Measurements from ENCODE around the gene TUBGCP6.
"Not testable (repeated sequence)": the region's sequence is repeated elsewhere in the genome, so short reads cannot be mapped to it uniquely, and the experiment has no call there.

TUBGCP6 gene

DNA sequence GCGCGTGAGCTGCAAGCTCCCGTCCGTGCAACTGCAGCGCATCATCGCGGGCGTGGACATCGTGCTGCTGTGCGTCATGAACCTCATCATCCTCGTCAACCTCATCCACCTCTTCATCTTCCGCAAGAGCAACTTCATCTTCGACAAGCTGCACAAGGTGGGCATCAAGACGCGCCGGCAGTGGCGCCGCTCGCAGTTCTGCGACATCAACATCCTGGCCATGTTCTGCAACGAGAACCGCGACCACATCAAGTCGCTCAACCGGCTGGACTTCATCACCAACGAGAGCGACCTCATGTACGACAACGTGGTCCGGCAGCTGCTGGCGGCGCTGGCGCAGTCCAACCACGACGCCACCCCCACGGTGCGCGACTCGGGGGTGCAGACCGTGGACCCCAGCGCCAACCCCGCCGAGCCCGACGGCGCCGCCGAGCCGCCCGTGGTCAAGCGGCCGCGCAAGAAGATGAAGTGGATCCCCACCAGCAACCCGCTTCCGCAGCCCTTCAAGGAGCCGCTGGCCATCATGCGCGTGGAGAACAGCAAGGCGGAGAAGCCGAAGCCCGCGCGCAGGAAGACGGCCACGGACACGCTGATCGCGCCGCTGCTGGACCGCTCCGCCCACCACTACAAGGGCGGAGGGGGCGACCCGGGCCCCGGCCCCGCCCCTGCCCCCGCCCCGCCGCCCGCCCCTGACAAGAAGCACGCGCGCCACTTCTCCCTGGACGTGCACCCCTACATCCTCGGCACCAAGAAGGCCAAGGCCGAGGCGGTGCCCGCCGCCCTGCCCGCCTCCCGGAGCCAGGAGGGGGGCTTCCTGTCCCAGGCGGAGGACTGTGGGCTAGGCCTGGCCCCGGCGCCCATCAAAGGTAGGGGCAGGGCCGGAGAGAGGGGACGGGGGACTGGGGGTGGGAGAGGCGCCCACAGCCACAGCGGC, 67.0 kb downstream of the TUBGCP6 start:
- no peak for DNase-seq

DNA sequence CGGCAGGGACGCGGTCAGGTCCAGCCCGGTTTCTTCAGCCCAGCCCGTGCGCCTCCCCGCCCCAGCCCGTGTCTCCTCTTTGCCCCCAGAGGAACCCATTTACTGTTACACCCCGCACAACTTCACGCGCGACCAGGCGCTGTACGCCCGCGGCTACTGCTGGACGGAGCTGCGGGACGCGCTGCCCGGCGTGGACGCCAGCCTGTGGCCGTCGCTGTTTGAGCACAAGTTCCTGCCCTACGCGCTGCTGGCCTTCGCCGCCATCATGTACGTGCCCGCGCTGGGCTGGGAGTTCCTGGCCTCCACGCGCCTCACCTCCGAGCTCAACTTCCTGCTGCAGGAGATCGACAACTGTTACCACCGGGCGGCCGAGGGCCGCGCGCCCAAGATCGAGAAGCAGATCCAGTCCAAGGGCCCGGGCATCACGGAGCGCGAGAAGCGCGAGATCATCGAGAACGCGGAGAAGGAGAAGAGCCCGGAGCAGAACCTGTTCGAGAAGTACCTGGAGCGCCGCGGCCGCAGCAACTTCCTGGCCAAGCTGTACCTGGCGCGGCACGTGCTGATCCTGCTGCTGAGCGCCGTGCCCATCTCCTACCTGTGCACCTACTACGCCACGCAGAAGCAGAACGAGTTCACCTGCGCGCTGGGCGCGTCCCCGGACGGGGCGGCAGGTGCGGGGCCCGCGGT, 67.8 kb downstream of the TUBGCP6 start:
- no peak for DNase-seq

DNA sequence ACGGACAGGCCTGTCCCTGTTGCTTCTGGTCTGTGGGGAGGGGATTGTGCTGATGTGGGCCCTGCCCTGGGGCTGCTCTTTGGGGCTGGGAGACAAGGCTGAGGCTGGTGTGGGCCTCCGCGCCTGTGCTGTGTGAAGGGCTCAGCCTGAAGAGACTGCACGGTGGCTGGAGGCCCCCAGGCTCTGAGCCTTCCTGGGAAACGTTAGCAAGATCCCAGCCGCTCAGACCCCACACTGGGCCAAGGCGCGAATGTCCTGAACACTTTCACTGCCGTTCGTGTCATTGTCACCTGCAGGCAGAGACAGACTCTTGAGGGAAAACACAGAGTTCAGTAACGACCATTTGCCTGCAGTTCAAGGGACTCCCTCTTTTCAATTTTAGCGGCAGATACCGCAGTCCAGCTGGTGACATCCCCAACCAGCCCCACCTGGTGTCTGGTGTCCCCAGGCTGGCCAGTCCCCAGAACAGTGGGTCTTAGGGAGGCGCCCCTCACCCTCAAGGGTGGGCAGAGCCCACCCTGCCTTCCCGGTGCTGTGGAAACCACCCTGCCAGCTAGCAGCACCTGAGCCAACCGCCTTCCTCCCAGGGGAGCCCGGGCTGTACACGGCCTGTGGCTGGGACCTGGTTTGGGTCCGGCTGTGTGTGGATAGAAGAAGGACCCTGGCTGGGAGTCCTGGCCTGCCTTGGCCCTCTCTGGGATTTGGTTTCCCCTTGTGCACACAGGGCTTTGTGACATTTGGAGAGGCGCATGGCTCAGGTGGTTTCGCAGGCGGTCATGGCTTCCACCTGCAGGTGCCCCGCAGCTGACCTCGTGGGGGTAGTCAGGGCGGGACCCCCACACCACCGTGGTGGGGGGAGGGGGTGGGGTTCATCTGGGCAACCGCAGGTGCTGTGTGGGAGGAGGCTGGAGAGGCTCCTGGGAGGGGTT, 68.6 kb downstream of the TUBGCP6 start:
- DNase-seq: no peak

DNA sequence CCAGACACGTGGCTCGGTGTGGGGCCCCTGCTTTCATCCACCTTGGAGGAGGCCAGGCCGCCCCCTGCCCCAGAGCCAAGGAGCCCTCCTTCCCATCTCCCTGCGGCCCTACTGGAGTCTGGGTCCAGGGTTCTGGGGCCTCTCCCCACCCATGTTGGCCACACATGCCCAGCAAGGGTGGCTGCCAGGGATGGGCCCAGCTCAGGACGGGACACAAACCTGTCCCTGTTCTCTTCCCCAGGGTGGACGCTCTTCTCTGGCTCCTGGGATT, 69.7 kb downstream of the TUBGCP6 start:
- no peak for DNase-seq

DNA sequence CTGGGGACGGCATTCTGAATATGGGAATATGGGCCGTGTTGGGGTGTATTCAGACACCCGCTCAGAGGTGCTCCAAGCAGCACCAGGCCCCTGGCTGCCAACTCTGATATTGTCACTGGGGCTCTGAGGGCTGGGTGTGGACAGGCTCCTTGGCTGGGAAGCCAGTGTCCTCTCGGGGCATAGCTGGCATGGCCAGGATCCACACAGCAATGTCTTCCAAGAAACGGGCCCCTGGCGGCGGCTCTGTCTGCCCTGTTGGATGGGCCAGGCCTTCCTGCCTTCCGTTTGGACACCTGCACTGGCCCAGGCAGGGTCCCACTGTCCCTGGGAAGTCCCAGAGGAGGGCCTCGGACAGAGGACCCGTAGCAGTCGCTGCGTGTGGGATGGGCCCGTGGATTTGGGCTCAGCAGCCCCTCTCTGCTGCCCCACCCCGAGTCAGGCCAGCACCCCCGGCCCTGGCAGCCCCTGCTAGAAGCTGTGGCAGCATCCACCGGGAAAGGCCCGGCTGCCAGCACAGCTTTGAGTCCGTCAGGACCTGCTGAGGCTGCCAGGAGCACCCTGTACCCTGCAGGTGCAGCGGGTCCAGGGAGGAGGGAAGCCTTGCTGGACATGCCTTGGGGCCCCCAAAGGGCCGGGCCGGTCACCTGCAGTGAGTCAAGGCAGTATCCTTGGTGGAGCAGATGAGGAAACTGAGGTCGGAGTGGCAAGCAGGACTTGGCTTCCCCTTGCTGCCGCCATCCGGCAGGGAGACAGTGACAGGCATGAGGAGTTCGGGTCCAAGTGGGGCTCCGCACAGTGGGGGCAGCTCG, 70.2 kb downstream of the TUBGCP6 start:
- DNase-seq: no peak

DNA sequence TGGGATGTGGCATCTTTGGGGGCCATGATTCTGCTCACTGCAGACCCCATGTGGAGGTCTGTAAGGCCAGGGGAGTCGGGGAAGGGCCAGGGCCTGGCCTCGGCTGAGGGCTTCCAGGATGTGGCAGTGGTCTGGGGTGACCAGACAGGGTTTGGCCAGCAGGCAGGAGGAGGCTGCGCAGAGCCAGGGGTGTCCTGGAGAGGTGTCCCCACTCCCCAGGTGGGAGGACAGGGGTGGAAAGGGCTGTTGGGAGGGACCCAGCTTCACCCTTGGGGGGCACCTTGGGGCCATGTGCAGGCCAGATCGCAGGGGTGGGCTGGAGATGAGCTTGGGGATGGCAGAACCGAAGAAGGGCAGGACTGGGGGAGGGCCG, 70.9 kb downstream of the TUBGCP6 start:
- no peak for DNase-seq

DNA sequence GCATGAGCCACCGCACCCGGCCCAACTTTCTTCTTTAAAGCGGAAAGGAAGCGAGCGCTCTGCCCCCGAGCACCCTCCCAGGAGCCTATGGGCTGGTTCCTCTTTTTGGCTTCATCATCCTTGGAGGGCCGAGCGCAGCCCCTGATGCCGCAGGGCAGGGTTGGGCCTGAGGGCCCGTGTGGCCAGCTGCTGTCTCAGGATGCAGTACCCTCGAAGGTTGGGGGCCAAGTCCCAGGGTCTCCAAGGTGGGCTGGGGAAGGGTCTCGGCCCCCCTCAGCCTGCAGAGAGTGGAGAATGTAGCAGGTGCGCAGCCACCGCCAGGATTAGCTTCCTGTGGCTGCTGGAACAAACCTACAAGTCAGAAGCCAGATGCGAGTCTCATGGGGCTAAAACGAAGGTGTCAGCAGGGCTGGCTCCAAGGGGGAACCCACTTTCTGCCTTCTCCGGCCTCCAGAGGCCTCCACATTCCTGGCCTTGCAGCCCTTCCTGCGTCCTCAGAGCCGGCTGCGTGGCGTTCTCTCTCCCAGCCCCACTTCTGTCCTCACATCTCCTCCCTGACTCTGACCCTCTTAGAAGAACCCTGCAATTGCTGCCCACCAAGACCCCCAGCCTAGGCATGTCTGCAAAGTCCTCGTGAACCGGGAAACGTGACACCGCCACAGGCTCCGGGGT, 71.4 kb downstream of the TUBGCP6 start:
- DNase-seq: no peak

DNA sequence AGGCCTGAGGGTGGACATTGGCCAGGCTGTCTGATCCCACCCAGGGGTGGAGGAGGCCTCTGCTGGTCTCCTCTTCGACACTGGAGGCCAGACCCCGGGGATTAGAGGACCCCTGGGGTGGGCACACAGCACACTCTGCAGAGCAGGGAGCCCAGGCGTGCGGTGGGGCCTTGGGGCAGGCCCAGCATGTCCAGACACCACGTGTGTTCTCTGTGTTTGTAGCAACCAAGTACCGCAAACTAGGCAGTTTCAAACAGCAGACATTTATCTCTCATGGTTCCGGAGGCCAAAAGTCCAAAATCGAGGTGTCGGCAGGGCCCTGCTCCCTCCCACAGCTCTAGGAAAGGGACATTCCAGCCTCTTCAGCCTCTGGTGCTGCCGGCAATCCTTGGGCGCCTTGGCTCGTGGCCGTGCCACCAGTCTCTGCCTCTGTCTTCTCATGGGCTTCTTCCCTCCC, 72.8 kb downstream of the TUBGCP6 start:
- DNase-seq: no peak

DNA sequence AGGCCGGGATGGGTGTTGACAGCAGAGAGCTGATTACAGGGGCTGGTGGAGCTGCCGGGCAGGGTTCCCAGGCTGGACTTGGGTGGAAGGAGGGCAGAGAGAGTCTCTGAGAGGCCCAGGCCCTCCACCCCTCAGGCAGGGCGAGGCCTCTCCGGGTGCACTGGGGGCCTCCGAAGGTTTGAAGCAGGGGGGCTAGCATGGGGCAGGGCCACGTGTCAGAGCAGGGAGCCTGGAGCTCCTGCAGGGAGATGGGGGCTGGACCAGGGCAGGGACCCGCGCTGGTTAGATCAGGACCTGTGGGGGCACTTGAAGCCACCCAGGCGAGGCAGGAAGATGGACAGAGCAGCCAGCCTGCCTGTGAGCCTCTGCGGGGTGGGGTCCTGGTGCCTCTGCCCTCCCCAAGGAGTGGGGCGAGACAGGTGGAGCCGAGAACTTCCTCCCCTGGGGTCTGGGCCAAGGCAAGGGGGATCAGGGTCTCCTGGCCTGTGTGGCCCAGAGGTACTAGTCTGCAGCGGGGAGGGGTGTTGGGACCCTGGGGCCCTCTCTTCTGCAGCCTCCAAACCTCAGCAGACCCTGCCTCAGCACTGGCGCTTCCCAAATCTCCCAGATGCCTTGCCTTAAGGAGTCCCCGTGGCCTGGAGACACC, 73.4 kb downstream of the TUBGCP6 start:
- no peak for DNase-seq

DNA sequence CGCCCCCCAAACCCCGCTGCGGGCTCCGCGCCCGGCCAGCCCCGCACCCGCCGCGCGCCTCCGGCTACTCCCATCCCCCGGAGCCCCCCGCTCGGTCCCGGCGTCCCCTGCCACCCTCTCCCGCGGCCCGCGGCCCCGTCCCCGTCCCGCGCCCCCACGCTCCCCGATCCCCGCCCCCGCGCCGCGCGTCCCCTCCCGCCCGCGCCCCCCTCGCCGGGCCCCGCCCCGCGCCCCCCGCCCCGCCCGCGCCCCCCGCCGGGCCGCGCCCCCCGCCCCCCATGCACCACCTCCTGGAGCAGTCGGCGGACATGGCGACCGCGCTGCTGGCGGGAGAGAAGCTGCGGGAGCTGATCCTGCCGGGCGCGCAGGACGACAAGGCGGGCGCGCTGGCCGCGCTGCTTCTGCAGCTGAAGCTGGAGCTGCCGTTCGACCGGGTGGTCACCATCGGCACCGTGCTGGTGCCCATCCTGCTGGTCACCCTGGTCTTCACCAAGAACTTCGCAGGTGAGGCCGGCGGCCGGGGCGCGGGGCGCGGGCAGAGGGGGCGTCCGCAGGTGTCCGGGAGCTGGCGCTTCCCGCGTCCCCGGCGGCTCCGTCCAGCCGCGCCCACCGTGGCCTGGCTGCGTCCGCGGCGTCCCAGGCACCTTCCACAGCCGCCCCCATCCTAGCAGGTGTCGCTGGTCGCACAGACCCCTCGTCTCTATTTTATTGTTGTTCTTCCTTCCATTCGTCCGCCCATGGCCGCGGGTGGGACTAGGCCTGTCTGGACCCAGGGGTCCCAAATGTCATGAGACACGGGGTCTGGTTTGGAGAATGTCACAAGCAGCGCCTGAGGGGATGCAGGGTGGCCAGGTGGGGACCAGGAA, 74.1 kb downstream of the TUBGCP6 start, which contains the start of gene PANX2:
PANX2 (plus strand) TSS at position 279 of the 866 bp plus-strand sequence; CDS start at position 279, 0 bp downstream.
- DNase-seq: no peak

DNA sequence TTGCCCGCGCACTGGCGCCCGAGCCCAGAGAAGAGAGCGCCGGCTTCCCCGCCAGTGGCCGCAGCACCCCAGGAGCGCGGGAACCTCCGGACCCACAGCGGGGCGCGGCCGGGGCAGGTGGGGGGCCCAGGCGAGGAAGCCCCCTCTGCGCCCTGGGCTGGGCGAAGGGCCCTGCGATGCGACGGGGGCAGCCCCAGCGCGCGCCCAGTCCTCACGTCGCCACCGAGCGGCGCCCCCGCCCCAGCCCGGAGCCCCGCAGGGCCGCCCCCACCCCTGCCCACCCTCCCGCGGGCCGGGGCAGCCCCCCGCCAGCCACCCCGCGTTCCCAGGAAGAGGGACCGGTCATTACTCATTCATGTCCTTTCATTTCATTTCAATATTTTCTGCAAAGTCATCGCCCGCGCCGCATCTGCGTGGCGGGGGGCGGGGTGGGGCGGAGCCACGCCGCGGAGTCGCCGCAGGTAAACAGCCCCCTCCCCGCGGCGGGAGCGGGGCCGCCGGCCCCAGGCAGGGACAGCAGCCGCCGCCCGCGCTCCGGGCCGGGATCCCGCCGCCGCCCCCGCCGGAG, 75.0 kb downstream of the TUBGCP6 start:
- peak; percentile 38 for DNase-seq

DNA sequence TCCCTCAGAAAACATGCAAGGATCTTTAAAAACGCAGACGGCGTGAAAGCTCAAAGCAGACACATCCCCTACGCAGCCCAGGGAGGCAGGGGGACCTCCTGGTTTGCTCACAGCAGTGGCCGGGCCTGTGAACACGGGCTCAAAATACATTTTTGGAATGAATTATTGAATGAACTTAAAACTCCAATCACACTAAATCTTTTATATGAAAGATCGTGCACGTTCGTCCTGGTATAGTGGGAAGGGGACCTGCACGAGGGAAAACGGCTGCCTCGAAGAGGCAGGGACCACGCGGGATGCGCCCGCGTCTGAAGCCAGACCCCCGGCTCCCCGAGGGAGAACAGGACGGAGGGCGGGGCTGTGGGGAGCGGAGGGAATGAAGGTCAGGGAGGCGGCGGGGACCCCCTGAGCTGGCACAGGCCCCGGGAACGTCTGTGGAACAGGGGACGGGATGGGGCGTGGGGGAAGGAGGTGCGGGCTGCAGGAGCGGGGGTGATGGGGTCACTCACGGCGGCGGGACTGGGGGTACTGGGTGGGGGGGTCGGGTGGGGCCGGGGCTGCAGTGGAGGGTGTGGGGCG, 75.6 kb downstream of the TUBGCP6 start:
- DNase-seq: no peak

DNA sequence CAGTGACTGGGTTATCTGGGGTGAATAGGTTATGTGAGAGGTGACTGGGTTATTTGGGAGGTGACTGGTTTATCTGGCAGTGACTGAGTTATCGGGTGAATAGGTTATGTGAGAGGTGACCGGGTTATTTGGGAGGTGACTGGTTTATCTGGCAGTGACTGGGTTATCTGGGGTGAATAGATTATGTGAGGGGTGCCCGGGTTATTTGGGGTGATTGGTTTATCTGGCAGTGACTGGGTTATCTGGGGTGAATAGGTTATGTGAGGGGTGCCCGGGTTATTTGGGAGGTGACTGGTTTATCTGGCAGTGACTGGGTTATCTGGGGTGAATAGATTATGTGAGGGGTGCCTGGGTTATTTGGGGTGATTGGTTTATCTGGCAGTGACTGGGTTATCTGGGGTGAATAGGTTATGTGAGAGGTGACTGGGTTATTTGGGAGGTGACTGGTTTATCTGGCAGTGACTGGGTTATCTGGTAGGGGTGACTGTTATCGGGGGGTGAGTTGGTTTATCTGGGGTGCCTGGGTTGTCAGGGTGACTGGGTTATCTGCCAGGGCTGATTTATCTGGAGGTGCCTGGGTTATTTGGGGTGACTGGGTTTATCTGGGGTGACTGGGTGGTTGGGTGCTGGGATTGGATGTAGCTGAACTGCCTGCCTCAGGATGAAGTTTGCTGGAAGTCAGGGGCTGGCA, 76.2 kb downstream of the TUBGCP6 start:
- DNase-seq: not testable (repeated sequence)

DNA sequence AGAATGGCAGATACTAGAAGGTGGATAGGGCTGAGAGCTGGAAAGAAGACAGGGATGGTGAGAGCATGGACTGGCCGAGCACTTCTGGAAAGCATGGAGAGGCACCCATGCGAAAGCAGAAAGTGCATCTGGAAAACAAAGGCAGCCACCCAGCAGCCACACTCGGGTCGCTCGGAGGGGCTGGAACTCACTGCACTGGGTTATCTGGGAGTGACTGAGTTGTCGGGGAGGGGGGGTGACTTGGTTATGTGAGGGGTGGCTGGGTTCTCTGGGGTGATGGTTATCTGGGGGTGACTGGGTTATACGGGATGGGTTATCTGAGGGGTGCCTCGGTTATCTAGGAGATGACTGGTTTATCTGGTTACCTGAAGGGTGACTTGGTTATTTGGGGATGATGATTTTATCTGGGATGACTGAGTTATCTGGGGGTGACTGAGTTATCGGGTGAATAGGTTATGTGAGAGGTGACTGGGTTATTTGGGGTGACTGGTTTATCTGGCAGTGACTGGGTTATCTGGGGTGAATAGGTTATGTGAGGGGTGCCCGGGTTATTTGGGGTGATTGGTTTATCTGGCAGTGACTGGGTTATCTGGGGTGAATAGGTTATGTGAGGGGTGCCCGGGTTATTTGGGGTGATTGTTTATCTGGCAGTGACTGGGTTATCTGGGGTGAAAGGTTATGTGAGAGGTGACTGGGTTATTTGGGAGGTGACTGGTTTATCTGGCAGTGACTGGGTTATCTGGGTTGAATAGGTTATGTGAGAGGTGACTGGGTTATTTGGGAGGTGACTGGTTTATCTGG, 76.9 kb downstream of the TUBGCP6 start:
- DNase-seq: no peak

Data from CD4-positive, alpha-beta T cell treated with Interleukin-6 for 4 hours (primary cell).